ENCODE data around the gene TTC21A. TPM values are rescaled to one million over a fixed set of nuclear protein-coding genes. Genes with fewer than 3 reads are reported as not detected.

The TTC21A gene
- total RNA-seq, 1 experiment from 2014 or later, result 5.6 TPM

- DNase-seq (ENCODE audit: low read depth, low spot score) (no peak), ATAC-seq (no peak)
- TF ChIP-seq REST (IDR thresholded peaks at IDR 0.05; ENCODE audit: low read depth) (no peak), RAD21 (IDR thresholded peaks at IDR 0.05; ENCODE audit: low read depth) (no peak)
- RAD21 ChIA-PET (ENCODE audit: low non-redundant PET in 1 of 2, low total read pairs in 2 of 2, uncharacterized antibody in 2 of 2, unreplicated experiment in 2 of 2), result no interaction called here
- CTCF ChIA-PET, result interaction anchor here (1.7 kb wide), 1 partner anchor 158 kb away, joined by 4 read pairs; no protein-coding TSS in a partner anchor
- no TSS peak for BruUV-seq (replicated peaks)
- no peak overlapping the region for H3K9ac ChIP-seq (ENCODE audit: low read length)
- H3K4me2 ChIP-seq (ENCODE audit: low read length), result no peak overlapping the region
- no peaks in the 10 kb centered on the region for H3K79me2 ChIP-seq (ENCODE audit: insufficient read depth, low read length)
- no peaks in the 10 kb centered on the region for H3K27me3 ChIP-seq (ENCODE audit: insufficient read depth, low read length)
- H2AFZ ChIP-seq (ENCODE audit: low read depth, low read length, poor library complexity, severe bottlenecking), result no peak overlapping the region
- intact Hi-C loops (cut with micrococcal nuclease), result no loop called here
- no peaks in the 10 kb centered on the region for H3K9me2 ChIP-seq (ENCODE audit: insufficient read depth)
- no peak overlapping the region for H3K27ac ChIP-seq (ENCODE audit: low read depth, low read length)
- H3K4me1 ChIP-seq (ENCODE audit: control insufficient read depth in 1 of 2, insufficient read depth in 2 of 2, low read length in 2 of 2), result peaks cover 22 to 31% of the 10 kb centered on the region in 2 experiments
- POLR2A ChIA-PET, result no interaction called here
- no peaks in the 10 kb centered on the region for H3K36me3 ChIP-seq (ENCODE audit: control insufficient read depth in 1 of 2, insufficient read depth in 2 of 2, low read length in 2 of 2)
- no peaks in the 10 kb centered on the region for H4K20me1 ChIP-seq (ENCODE audit: insufficient read depth)
- H3K9me3 ChIP-seq (ENCODE audit: control insufficient read depth in 1 of 2, insufficient read depth in 1 of 2, low read depth in 1 of 2, low read length in 2 of 2), result no peaks in the 10 kb centered on the region
- H3K4me3 ChIP-seq (replicated peaks in 1 of 2; ENCODE audit: low read depth in 1 of 2, low read length in 2 of 2), result no peak overlapping the region
These were observed 22.5 kb downstream of the TTC21A start for GRCh38 chr3:39130026-39130425.

- Histone ChIP-seq H3K27me3 (ENCODE audit: insufficient read depth, low read length) (no peaks in the 10 kb centered on the region), H3K9me3 (ENCODE audit: control insufficient read depth in 1 of 2, insufficient read depth in 1 of 2, low read depth in 1 of 2, low read length in 2 of 2) (no peaks in the 10 kb centered on the region), H3K4me3 (replicated peaks in 1 of 2; ENCODE audit: low read depth in 1 of 2, low read length in 2 of 2) (no peak overlapping the region), H3K27ac (ENCODE audit: low read depth, low read length) (no peak overlapping the region), H4K20me1 (ENCODE audit: insufficient read depth) (no peaks in the 10 kb centered on the region), H2AFZ (ENCODE audit: low read depth, low read length, poor library complexity, severe bottlenecking) (no peak overlapping the region), H3K9ac (ENCODE audit: low read length) (no peak overlapping the region), H3K4me1 (ENCODE audit: control insufficient read depth in 1 of 2, insufficient read depth in 2 of 2, low read length in 2 of 2) (peaks cover 15 to 23% of the 10 kb centered on the region in 2 experiments), H3K79me2 (ENCODE audit: insufficient read depth, low read length) (no peaks in the 10 kb centered on the region), H3K9me2 (ENCODE audit: insufficient read depth) (no peaks in the 10 kb centered on the region), H3K36me3 (ENCODE audit: control insufficient read depth in 1 of 2, insufficient read depth in 2 of 2, low read length in 2 of 2) (no peaks in the 10 kb centered on the region), H3K4me2 (ENCODE audit: low read length) (no peak overlapping the region)
- ATAC-seq (no peak), DNase-seq (ENCODE audit: low read depth, low spot score) (no peak)
- ChIA-PET RAD21 (ENCODE audit: low non-redundant PET in 1 of 2, low total read pairs in 2 of 2, uncharacterized antibody in 2 of 2, unreplicated experiment in 2 of 2) (no interaction called here), POLR2A (no interaction called here), CTCF (interaction anchor here (1.5 to 1.7 kb wide), 2 partner anchors 158 to 161 kb away, joined by 4 read pairs; no protein-coding TSS in a partner anchor)
- intact Hi-C loops (cut with micrococcal nuclease), result no loop called here
- BruUV-seq (replicated peaks), result no TSS peak
- TF ChIP-seq CBX3 (IDR thresholded peaks at IDR 0.05; ENCODE audit: low read depth) (no peak), SP1 (IDR thresholded peaks at IDR 0.05; ENCODE audit: low read depth) (no peak), SRF (IDR thresholded peaks at IDR 0.05; ENCODE audit: low read depth) (no peak), SIN3A (IDR thresholded peaks at IDR 0.05; ENCODE audit: low read depth) (no peak), EGR1 (IDR thresholded peaks at IDR 0.05; ENCODE audit: low read depth) (no peak), JUND (IDR thresholded peaks at IDR 0.05) (no peak), EZH2phosphoT487 (IDR thresholded peaks at IDR 0.05; ENCODE audit: borderline replicate concordance) (no peak), CEBPB (IDR thresholded peaks at IDR 0.05; ENCODE audit: low read depth) (no peak), ZBTB33 (IDR thresholded peaks at IDR 0.05; ENCODE audit: extremely low read depth, insufficient replicate concordance, low read length) (no peak)
- TF ChIP-seq, protein P1, sequence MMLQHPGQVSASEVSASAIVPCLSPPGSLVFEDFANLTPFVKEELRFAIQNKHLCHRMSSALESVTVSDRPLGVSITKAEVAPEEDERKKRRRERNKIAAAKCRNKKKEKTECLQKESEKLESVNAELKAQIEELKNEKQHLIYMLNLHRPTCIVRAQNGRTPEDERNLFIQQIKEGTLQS (IDR thresholded peaks at IDR 0.05), result no peak
- TF ChIP-seq, protein P2, sequence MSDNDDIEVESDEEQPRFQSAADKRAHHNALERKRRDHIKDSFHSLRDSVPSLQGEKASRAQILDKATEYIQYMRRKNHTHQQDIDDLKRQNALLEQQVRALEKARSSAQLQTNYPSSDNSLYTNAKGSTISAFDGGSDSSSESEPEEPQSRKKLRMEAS (IDR thresholded peaks at IDR 0.05), result no peak
These were observed 23.3 kb downstream of the TTC21A start for GRCh38 chr3:39130693-39131265.

Data from HCT116 (cell line).